Measurements from ENCODE around the gene DBH. TPM values are rescaled to one million over a fixed set of nuclear protein-coding genes. Genes with fewer than 3 reads are reported as not detected.

The DBH gene
- total RNA-seq, 1 donor from 2014 or later, result not detected

DNA sequence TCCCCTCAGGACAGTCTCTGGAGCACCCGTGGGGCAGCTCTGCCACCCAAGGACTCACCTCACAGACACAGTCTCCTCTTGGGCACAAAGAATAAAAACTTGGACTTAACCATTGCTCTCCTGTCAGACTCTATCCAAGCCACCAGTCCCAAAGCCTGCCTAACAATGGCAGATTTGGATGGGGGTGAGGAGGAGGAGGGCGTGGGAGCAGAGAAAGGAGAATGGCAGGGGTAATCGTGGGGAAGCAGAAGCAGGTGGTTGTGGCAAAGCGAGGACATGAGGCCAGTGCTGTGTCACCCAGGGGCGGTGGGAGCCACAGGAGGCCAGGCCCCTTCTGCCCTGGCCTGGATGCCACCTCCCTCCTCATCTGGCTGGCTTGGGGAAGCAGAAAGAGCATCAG, 21.5 kb upstream of the DBH start:
- TF ChIP-seq, protein P1, sequence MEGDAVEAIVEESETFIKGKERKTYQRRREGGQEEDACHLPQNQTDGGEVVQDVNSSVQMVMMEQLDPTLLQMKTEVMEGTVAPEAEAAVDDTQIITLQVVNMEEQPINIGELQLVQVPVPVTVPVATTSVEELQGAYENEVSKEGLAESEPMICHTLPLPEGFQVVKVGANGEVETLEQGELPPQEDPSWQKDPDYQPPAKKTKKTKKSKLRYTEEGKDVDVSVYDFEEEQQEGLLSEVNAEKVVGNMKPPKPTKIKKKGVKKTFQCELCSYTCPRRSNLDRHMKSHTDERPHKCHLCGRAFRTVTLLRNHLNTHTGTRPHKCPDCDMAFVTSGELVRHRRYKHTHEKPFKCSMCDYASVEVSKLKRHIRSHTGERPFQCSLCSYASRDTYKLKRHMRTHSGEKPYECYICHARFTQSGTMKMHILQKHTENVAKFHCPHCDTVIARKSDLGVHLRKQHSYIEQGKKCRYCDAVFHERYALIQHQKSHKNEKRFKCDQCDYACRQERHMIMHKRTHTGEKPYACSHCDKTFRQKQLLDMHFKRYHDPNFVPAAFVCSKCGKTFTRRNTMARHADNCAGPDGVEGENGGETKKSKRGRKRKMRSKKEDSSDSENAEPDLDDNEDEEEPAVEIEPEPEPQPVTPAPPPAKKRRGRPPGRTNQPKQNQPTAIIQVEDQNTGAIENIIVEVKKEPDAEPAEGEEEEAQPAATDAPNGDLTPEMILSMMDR (IDR thresholded peaks at IDR 0.05; ENCODE audit: insufficient read depth, low read length, severe bottlenecking), result no peak
- no peak overlapping the region for H3K4me3 ChIP-seq (ENCODE audit: low read depth, low read length)
- H3K36me3 ChIP-seq (ENCODE audit: control insufficient read depth, insufficient read depth, low read length), result no peaks in the 10 kb centered on the region
- DNase-seq (ENCODE audit: low read depth) (no peak), FAIRE-seq (no peak)
- peaks cover 9% of the 10 kb centered on the region for H3K27me3 ChIP-seq (ENCODE audit: control insufficient read depth, insufficient read depth, low read length)

DNA sequence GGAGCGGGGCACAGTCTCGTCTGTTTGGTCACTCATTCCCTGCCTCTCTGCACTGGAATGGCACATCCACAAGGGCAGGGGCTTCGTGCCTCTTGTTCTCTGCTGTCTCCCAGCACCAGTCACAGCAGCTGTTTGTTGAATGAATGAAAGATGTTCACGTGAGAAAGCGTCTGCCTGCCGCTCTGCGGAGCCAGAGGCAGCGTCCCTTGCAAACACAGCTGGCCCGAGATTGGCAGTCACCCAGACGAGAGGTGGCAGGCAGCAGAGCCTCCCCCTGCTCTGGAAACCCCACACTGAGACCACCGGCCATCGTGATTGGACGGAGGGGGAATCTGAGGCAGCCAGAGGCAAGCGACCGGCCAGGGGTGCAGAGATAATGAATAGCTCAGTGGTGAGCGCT, 21.0 kb upstream of the DBH start:
- Histone ChIP-seq H3K36me3 (ENCODE audit: control insufficient read depth, insufficient read depth, low read length) (no peaks in the 10 kb centered on the region), H3K27me3 (ENCODE audit: control insufficient read depth, insufficient read depth, low read length) (peaks cover 6% of the 10 kb centered on the region), H3K4me3 (ENCODE audit: low read depth, low read length) (no peak overlapping the region)
- DNase-seq (ENCODE audit: low read depth), result no peak
- TF ChIP-seq, protein P1 (IDR thresholded peaks at IDR 0.05; ENCODE audit: insufficient read depth, low read length, severe bottlenecking), result no peak
- FAIRE-seq, result no peak

DNA sequence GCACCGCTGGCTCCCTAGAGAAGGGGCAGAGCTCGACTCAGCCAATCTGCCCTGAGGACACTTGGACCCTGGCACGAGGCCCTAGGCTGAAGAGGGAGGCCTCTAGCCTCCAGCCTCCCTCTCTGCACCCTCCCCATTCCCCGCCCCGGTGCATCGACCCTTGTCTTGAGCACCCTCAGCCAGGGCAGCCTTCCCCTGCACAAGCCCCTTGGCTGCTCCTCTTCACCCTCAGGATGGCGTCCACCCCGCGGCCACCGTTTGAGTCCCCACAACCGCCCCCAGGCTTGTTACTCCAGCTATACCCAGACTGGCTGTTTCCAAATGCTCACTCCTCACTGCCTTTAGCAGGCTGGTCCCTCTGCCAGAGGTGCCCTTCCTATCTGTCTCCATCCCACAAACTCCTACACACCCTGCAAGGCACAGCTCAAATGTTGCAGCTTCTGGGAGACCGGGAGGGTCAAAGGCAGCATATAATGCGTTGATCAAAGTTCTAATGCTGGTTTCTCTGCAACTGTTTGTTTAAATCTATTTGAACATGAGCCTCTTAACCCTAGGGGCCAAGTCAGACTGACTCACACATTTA, 20.5 kb upstream of the DBH start:
- Histone ChIP-seq H3K36me3 (ENCODE audit: control insufficient read depth, insufficient read depth, low read length) (no peaks in the 10 kb centered on the region), H3K27me3 (ENCODE audit: control insufficient read depth, insufficient read depth, low read length) (peaks cover 6% of the 10 kb centered on the region), H3K4me3 (ENCODE audit: low read depth, low read length) (no peak overlapping the region)
- DNase-seq (ENCODE audit: low read depth) (no peak), FAIRE-seq (no peak)
- TF ChIP-seq, protein P1 (IDR thresholded peaks at IDR 0.05; ENCODE audit: insufficient read depth, low read length, severe bottlenecking), result no peak

DNA sequence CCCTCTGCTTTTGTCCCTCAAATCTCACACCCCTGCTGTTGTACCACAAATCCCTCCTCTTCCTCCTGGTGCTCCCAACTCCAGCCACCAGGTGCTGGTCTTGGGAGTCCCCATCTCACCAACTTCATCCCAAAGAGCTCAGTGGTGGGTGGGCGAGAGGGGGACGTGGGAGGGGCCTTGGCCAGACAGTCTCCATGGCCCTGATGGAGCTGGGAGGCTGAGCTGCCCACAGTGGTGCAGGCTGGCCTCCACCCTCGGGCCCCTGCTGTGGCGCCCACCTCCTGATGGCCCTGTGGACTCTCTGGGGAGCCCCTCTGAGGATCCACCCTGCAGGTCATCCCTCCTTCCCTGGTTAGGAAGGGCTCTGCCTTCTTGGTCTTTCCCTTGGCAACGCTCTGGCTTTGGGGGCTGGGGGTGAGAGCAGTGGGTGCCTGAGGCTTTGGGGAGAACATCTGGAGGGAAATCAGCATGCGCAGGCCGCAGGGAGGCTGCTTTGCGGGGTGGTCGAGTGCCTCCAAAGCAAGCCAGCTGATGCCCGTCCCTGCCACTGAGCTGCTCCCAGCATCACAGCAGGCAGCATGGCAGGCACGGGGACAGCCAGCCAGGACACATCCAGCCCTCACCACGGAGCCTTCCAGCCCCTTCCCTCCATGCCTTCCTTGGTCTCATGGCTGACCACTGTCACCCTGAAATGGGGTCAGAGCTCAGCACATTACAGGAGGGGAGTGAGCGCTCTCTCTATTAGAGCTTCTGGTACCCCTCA, 19.3 kb upstream of the DBH start:
- Histone ChIP-seq H3K36me3 (ENCODE audit: control insufficient read depth, insufficient read depth, low read length) (no peaks in the 10 kb centered on the region), H3K4me3 (ENCODE audit: low read depth, low read length) (no peak overlapping the region), H3K27me3 (ENCODE audit: control insufficient read depth, insufficient read depth, low read length) (peaks cover 6% of the 10 kb centered on the region)
- FAIRE-seq, result no peak
- no peak for DNase-seq (ENCODE audit: low read depth)
- TF ChIP-seq, protein P1 (IDR thresholded peaks at IDR 0.05; ENCODE audit: insufficient read depth, low read length, severe bottlenecking), result no peak

DNA sequence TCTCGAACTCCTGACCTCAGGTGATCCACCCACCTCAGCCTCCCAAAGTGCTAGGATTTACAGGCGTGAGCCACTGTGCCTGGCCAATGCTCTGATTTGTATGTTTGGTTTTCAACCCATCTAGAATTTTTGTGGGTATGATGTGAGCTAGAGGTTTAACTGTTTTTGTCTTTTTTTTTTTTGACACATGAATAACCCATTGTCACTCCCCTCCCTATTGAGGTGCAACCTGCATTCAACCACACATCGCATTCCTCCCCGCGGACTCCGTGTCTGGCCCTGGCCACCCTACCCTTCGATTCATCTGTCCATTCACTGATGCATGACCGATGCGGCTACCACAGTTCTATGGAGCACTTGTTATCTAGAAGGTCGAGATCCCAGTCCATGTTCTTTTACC, 17.4 kb upstream of the DBH start:
- no peak overlapping the region for H3K4me3 ChIP-seq (ENCODE audit: low read depth, low read length)
- DNase-seq (ENCODE audit: low read depth) (no peak), FAIRE-seq (no peak)
- TF ChIP-seq, protein P1 (IDR thresholded peaks at IDR 0.05; ENCODE audit: insufficient read depth, low read length, severe bottlenecking), result no peak
- H3K36me3 ChIP-seq (ENCODE audit: control insufficient read depth, insufficient read depth, low read length), result no peaks in the 10 kb centered on the region
- H3K27me3 ChIP-seq (ENCODE audit: control insufficient read depth, insufficient read depth, low read length), result peaks cover 4% of the 10 kb centered on the region
